PC-3 (cell line): Measurements from ENCODE around the gene YTHDF1. TPM values are rescaled to one million over a fixed set of nuclear protein-coding genes. Genes with fewer than 3 reads are reported as not detected.

ENCODE experiments used
- ATAC-seq: fragments of 200-7000 bp; cut with Tn5 transposase; 2 replicates; pipeline ENCODE4 v1.9.1; 2020; ENCODE audit warnings: mild to moderate bottlenecking, moderate library complexity
- BruUV-seq: library from RNA; stranded (reverse); fragments of 400-500 nt; replicated peaks from 2 replicates; lab custom pipeline; 2021; lab: Mats Ljungman, UMichigan
- CTCF ChIA-PET: fragments of 300-600 bp; sonication (Branson Sonifier 250); formaldehyde crosslinking; loops from one replicate; lab custom pipeline; 2022; ENCODE audit warnings: antibody characterized with exemption; lab: Charles Lee
- POLR2A ChIA-PET: fragments of 300-600 bp; sonication (Branson Sonifier 250); formaldehyde crosslinking; loops from one replicate; lab custom pipeline; 2022; ENCODE audit warnings: antibody characterized with exemption; ENCODE audit not compliant: unreplicated experiment; lab: Charles Lee
- DNase-seq: peaks from one replicate; pipeline ENCODE4 v3.0.0-alpha.2; 2015
- H2AFZ ChIP-seq: fragments of 300-600 bp; sonication (generic); 2 replicates; pipeline ENCODE4 v1.6.0; 2016; ENCODE audit warnings: antibody characterized with exemption, low read length
- H3F3A ChIP-seq: fragments of 300-600 bp; sonication (generic); one replicate; pipeline ENCODE4 v1.6.0; 2017; ENCODE audit warnings: antibody characterized with exemption, low read length, control low read depth, mild to moderate bottlenecking; ENCODE audit not compliant: unreplicated experiment
- H3K27ac ChIP-seq: fragments of 300-600 bp; sonication (generic); 2 replicates; pipeline ENCODE4 v1.5.1; 2016; ENCODE audit warnings: mild to moderate bottlenecking, low read length
- H3K27me3 ChIP-seq: fragments of 300-600 bp; sonication (generic); 2 replicates; pipeline ENCODE4 v1.6.1; 2016; ENCODE audit warnings: low read length, mixed read lengths
- H3K36me3 ChIP-seq: fragments of 300-600 bp; sonication (generic); 2 replicates; pipeline ENCODE4 v1.6.1; 2016; ENCODE audit warnings: low read depth, mixed run types, low read length, mixed read lengths
- H3K4me1 ChIP-seq: fragments of 300-600 bp; sonication (generic); 2 replicates; pipeline ENCODE4 v1.5.1; 2016; ENCODE audit warnings: low read length; ENCODE audit not compliant: insufficient read depth
- H3K4me2 ChIP-seq: fragments of 300-600 bp; sonication (generic); 2 replicates; pipeline ENCODE4 v1.6.0; 2016; ENCODE audit warnings: low read length
- H3K4me3 ChIP-seq: fragments of 300-600 bp; sonication (generic); 2 replicates; pipeline ENCODE4 v1.5.1; 2016; ENCODE audit warnings: mild to moderate bottlenecking, low read length, mixed read lengths
- H3K79me2 ChIP-seq: fragments of 300-600 bp; sonication (generic); 2 replicates; pipeline ENCODE4 v1.6.1; 2017; ENCODE audit warnings: low read length, mixed read lengths
- H3K9ac ChIP-seq: fragments of 300-600 bp; sonication (generic); 2 replicates; pipeline ENCODE4 v1.6.0; 2016; ENCODE audit warnings: mild to moderate bottlenecking, low read length
- H3K9me2 ChIP-seq: fragments of 300-600 bp; sonication (generic); replicated peaks from 2 replicates; pipeline ENCODE4 v1.6.1; 2016; ENCODE audit warnings: mixed run types, low read length, mixed read lengths
- H3K9me3 ChIP-seq: fragments of 300-600 bp; sonication (generic); 2 replicates; pipeline ENCODE4 v1.6.1; 2016; ENCODE audit warnings: low read length, mixed read lengths
- H4K20me1 ChIP-seq: fragments of 300-600 bp; sonication (generic); 2 replicates; pipeline ENCODE4 v1.6.1; 2016; ENCODE audit warnings: low read length, mixed read lengths
- CTCF ChIP-seq: fragments of 300-600 bp; sonication (generic); conservative IDR thresholded peaks from 2 replicates; pipeline ENCODE4 v1.5.1; 2017; ENCODE audit warnings: antibody characterized with exemption, low read depth, mild to moderate bottlenecking, low read length
- EZH2 ChIP-seq: fragments of 300-600 bp; sonication (generic); IDR thresholded peaks from one replicate; pipeline ENCODE4 v1.6.1; 2017; ENCODE audit warnings: antibody characterized with exemption, mild to moderate bottlenecking, low read length; ENCODE audit not compliant: unreplicated experiment
- EZH2phosphoT487 ChIP-seq: fragments of 300-600 bp; sonication (generic); IDR thresholded peaks from 2 replicates; pipeline ENCODE4 v1.6.1; 2018; ENCODE audit warnings: mild to moderate bottlenecking, antibody characterized with exemption, low read length, borderline replicate concordance
- intact Hi-C: fragments of 100-400 bp; cut with micrococcal nuclease; formaldehyde crosslinking; loops from 2 replicates; pipeline ENCODE4 v1.9.0; 2023
- total RNA-seq: library from RNA; depleted of rRNA; stranded (reverse); fragments of >200 nt; gene quantifications from 2 replicates; pipeline ENCODE4 v1.2.3, GENCODE V29; 2014

The YTHDF1 gene
- total RNA-seq, 1 experiment from 2014 or later: 30.0 TPM

- Histone ChIP-seq H4K20me1 (0 out of 2 replicates have a peak, but pooled peaks cover 6% of the 10 kb centered on the region), H2AFZ (no peak overlapping the region), H3K27ac (no peak overlapping the region), H3K4me1 (no peaks in the 10 kb centered on the region; the same call in 1 of the 2 replicates), H3F3A (no peaks in the 10 kb centered on the region), H3K4me2 (no peak overlapping the region), H3K36me3 (no peaks in the 10 kb centered on the region), H3K9ac (no peak overlapping the region), H3K27me3 (peaks cover 59% of the 10 kb centered on the region), H3K4me3 (no peak overlapping the region), H3K9me2 (no peaks in the 10 kb centered on the region), H3K79me2 (no peaks in the 10 kb centered on the region), H3K9me3 (no peaks in the 10 kb centered on the region)
- DNase-seq (no peak), ATAC-seq (no peak)
- intact Hi-C loops: no loop called here
- ChIA-PET CTCF (no interaction called here), POLR2A (no interaction called here)
- TF ChIP-seq CTCF (no peak), EZH2 (no peak)
- no TSS peak for BruUV-seq
These were observed 40.7 kb downstream of the YTHDF1 start for GRCh38 chr20:63175038-63175895.

GRCh38 chr20:63174309-63175037, 41.5 kb downstream of the YTHDF1 start:
- Histone ChIP-seq H2AFZ (no peak overlapping the region), H3K79me2 (no peaks in the 10 kb centered on the region), H3K27ac (no peak overlapping the region), H4K20me1 (0 out of 2 replicates have a peak, but pooled peaks cover 1% of the 10 kb centered on the region), H3K27me3 (peaks cover 59% of the 10 kb centered on the region), H3K4me2 (no peak overlapping the region), H3K9me3 (no peaks in the 10 kb centered on the region), H3K9me2 (no peaks in the 10 kb centered on the region), H3K9ac (no peak overlapping the region), H3F3A (no peaks in the 10 kb centered on the region), H3K4me3 (no peak overlapping the region), H3K4me1 (no peaks in the 10 kb centered on the region; the same call in 1 of the 2 replicates), H3K36me3 (no peaks in the 10 kb centered on the region)
- TF ChIP-seq CTCF: no peak
- no peak for TF ChIP-seq EZH2
- no peak for TF ChIP-seq EZH2phosphoT487
- POLR2A ChIA-PET: no interaction called here
- CTCF ChIA-PET: no interaction called here
- BruUV-seq: no TSS peak
- intact Hi-C loops: no loop called here
- no peak for DNase-seq
- no peak for ATAC-seq
